HepG2 (cell line): ENCODE measurements around the gene IWS1. TPM values are rescaled to one million over a fixed set of nuclear protein-coding genes. Genes with fewer than 3 reads are reported as not detected.
A peak's percentile ranks its signal among the peaks of the same experiment; 100 is the strongest.

Source experiments
- ATAC-seq: fragments of 200-7000 bp; cut with Tn5 transposase; 3 replicates; pipeline ENCODE4 v1.9.1; 2020; ENCODE audit warnings: mild to moderate bottlenecking, moderate library complexity
- BruUV-seq: library from RNA; stranded (reverse); fragments of 400-500 nt; replicated peaks from 2 replicates; lab custom pipeline; 2021; lab: Mats Ljungman, UMichigan
- CTCF ChIA-PET: fragments of 300-600 bp; formaldehyde crosslinking; extraction: SDS; loops from one replicate; lab custom pipeline; 2021; ENCODE audit warnings: low total read pairs, inconsistent platforms, low intra/inter-chr PET ratio; lab: Yijun Ruan, JAX
- POLR2A ChIA-PET: fragments of 350-600 bp; sonication (Branson Sonifier 250); formaldehyde crosslinking; loops from one replicate; lab custom pipeline; 2020; ENCODE audit warnings: antibody characterized with exemption, inconsistent platforms; lab: Yijun Ruan, JAX
- DNase-seq: peaks from one replicate; pipeline ENCODE4 v3.0.0-alpha.2; 2015; ENCODE audit warnings: low spot score
- FAIRE-seq: peaks from 3 replicates; lab custom pipeline; 2011; peaks lifted over from hg19 to GRCh38; lab: Jason Lieb, UNC
- H2AFZ ChIP-seq: one replicate; pipeline ENCODE4 v1.6.1; 2011; ENCODE audit warnings: low read length, inconsistent platforms
- H3K27ac ChIP-seq: fragments of 300-600 bp; 3 replicates; pipeline ENCODE4 v1.8.0; 2011; ENCODE audit warnings: mixed run types, mild to moderate bottlenecking, mixed read lengths, low read length, inconsistent platforms; ENCODE audit not compliant: insufficient read depth; ENCODE audit errors: extremely low read length
- H3K27me3 ChIP-seq, 2 experiments: fragments of 200-600 bp in 1 of 2; 2 replicates in 1 of 2; 3 replicates in 1 of 2; pipeline versions ENCODE4 v1.6.0 to v1.8.0; 2011; ENCODE audit warnings: low read length in 2 of 2, mild to moderate bottlenecking in 2 of 2, moderate library complexity in 2 of 2, inconsistent platforms in 1 of 2; ENCODE audit not compliant: insufficient read depth in 2 of 2, control insufficient read depth in 1 of 2
- H3K36me3 ChIP-seq, 2 experiments: fragments of 200-600 bp in 1 of 2; replicated peaks in 1 of 2; 2 replicates in 1 of 2; 3 replicates in 1 of 2; pipeline versions ENCODE4 v1.5.1 to v1.8.0; 2011; ENCODE audit warnings: low read length in 2 of 2, inconsistent platforms in 1 of 2; ENCODE audit not compliant: insufficient read depth in 2 of 2, control insufficient read depth in 1 of 2
- H3K4me1 ChIP-seq: 2 replicates; pipeline ENCODE4 v1.5.1; 2012; ENCODE audit warnings: low read length, inconsistent platforms; ENCODE audit not compliant: insufficient read depth
- H3K4me2 ChIP-seq: 2 replicates; pipeline ENCODE4 v1.6.0; 2011; ENCODE audit warnings: low read depth, low read length, inconsistent platforms
- H3K4me3 ChIP-seq, 3 experiments: fragments of 200-600 bp in 1 of 3; sonication (generic), shearing (Covaris generic) in 1 of 3; replicated peaks in 1 of 3; 2 replicates each; pipeline ENCODE4 v1.5.1; 2011 to 2016; ENCODE audit warnings: low read length in 3 of 3, inconsistent platforms in 2 of 3, low read depth in 2 of 3, mild to moderate bottlenecking in 2 of 3, control low read depth in 1 of 3, mixed read lengths in 1 of 3; ENCODE audit not compliant: insufficient read depth in 1 of 3
- H3K79me2 ChIP-seq: one replicate; pipeline ENCODE4 v1.6.1; 2011; ENCODE audit warnings: low read length, inconsistent platforms; ENCODE audit not compliant: insufficient read depth
- H3K9ac ChIP-seq: 2 replicates; pipeline ENCODE4 v1.6.0; 2011; ENCODE audit warnings: mild to moderate bottlenecking, low read depth, low read length, inconsistent platforms; ENCODE audit not compliant: insufficient read depth
- H3K9me3 ChIP-seq: 2 replicates; pipeline ENCODE4 v1.5.1; 2012; ENCODE audit warnings: mild to moderate bottlenecking, low read length
- H4K20me1 ChIP-seq: 2 replicates; pipeline ENCODE4 v1.6.0; 2011; ENCODE audit warnings: inconsistent platforms, mild to moderate bottlenecking, low read length, moderate library complexity; ENCODE audit not compliant: insufficient read depth
- TARDBP ChIP-seq: sonication (generic); formaldehyde crosslinking; IDR thresholded peaks from 2 replicates; pipeline ENCODE4 v1.8.0; 2022; ENCODE audit warnings: mild to moderate bottlenecking, missing genetic modification reagents
- TOE1 ChIP-seq: sonication (generic); formaldehyde crosslinking; IDR thresholded peaks from 2 replicates; pipeline ENCODE4 v1.4.0; 2020; ENCODE audit warnings: mild to moderate bottlenecking, missing genetic modification reagents
- WGBS: methylation state at CpG from one replicate; pipeline ENCODE4 v1.1.6; 2017; ENCODE audit warnings: low lambda C conversion rate; 5-methylcytosine and 5-hydroxymethylcytosine counted together
- in situ Hi-C: cut with HindIII; loops from 2 replicates; pipeline ENCODE4 v1.10.0; 2017; ENCODE audit warnings: low pct_unique_long_range_greater_than_20kb; ENCODE audit not compliant: extremely low pct_ligation_motif_present
- intact Hi-C: fragments of 100-400 bp; cut with micrococcal nuclease; formaldehyde crosslinking; loops from one replicate; pipeline ENCODE4 v1.10.0; 2022; ENCODE audit not compliant: unreplicated experiment
- polyA plus RNA-seq, 8 experiments: library from polyadenylated mRNA; depleted of rRNA in 3 of 8; stranded (reverse) in 7 of 8; unstranded in 1 of 8; fragments of >200 nt; fragmentation: Illumina TruSeq in 4 of 8; extraction: Trizol in 4 of 8; gene quantifications; 2 replicates each; pipeline versions ENCODE4 v1.2.1 to v1.2.3, GENCODE V29; 2011 to 2016; ENCODE audit warnings: low read depth in 4 of 8, missing spikeins in 1 of 8, mixed read lengths in 1 of 8; ENCODE audit not compliant: insufficient read depth in 1 of 8
- total RNA-seq, 5 experiments: library from RNA; depleted of rRNA; stranded (reverse); fragments of >200 nt; fragmentation: Illumina TruSeq; extraction: Trizol; gene quantifications; 2 replicates each; pipeline ENCODE4 v1.2.3, GENCODE V29; 2016; ENCODE audit warnings: low read depth in 1 of 5
- TF ChIP-seq, protein P1 (sequence below): sonication (generic); formaldehyde crosslinking; IDR thresholded peaks from 2 replicates; pipeline ENCODE4 v1.5.0; 2020; ENCODE audit warnings: mild to moderate bottlenecking, missing genetic modification reagents, borderline replicate concordance

Gene IWS1
- total and polyA plus RNA-seq, 2 of the 13 experiments (the other 11 are each of a cell fraction or from before 2014, with no cell fraction given): 28.9 to 62.3 TPM

DNA sequence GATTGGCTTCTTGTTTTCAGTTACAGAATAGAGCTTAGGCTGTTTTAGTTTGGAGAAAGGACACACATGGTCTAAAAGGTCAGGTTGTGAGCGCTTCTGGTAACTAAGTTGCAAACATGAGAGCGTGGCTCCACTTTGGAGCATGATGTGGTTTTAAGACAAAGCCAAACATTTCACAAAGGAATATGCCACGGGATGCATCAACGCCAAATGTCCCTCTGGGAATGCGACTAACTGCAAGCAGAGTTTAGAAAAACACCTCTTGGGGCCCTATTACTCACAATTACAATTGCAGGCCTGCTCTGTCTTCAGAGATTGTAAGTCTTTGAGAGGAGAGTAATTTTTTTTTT, 34.6 kb upstream of the IWS1 start:
- POLR2A ChIA-PET: no interaction called here
- FAIRE-seq (peak; percentile 53), DNase-seq (no peak), ATAC-seq (no peak)
- no TSS peak for BruUV-seq
- H3K4me3 ChIP-seq: peak overlapping the region in 1 of 3 experiments; percentile 49; a peak in 2 of 6 replicates
- peaks cover 4 to 53% of the 10 kb centered on the region in 2 experiments; a peak in 4 of 5 replicates for H3K27me3 ChIP-seq
- H2AFZ ChIP-seq: no peak overlapping the region
- no peak overlapping the region for H3K27ac ChIP-seq
- H3K79me2 ChIP-seq: no peaks in the 10 kb centered on the region
- no peaks in the 10 kb centered on the region for H4K20me1 ChIP-seq
- H3K36me3 ChIP-seq: no peaks in the 10 kb centered on the region
- in situ Hi-C loops: no loop called here
- peaks cover 27% of the 10 kb centered on the region for H3K4me1 ChIP-seq
- H3K4me2 ChIP-seq: peak overlapping the region; percentile 69
- H3K9me3 ChIP-seq: no peaks in the 10 kb centered on the region
- CTCF ChIA-PET: no interaction called here
- intact Hi-C loops: loop anchor here (5.0 kb wide), 1 partner anchor 364 kb away; no protein-coding TSS in a partner anchor
- no peak for TF ChIP-seq TOE1 (CRISPR knock-in tag)
- 0 out of 2 replicates have a peak, but pooled peaks have one; percentile 15 for TF ChIP-seq TARDBP
- TF ChIP-seq, protein P1, sequence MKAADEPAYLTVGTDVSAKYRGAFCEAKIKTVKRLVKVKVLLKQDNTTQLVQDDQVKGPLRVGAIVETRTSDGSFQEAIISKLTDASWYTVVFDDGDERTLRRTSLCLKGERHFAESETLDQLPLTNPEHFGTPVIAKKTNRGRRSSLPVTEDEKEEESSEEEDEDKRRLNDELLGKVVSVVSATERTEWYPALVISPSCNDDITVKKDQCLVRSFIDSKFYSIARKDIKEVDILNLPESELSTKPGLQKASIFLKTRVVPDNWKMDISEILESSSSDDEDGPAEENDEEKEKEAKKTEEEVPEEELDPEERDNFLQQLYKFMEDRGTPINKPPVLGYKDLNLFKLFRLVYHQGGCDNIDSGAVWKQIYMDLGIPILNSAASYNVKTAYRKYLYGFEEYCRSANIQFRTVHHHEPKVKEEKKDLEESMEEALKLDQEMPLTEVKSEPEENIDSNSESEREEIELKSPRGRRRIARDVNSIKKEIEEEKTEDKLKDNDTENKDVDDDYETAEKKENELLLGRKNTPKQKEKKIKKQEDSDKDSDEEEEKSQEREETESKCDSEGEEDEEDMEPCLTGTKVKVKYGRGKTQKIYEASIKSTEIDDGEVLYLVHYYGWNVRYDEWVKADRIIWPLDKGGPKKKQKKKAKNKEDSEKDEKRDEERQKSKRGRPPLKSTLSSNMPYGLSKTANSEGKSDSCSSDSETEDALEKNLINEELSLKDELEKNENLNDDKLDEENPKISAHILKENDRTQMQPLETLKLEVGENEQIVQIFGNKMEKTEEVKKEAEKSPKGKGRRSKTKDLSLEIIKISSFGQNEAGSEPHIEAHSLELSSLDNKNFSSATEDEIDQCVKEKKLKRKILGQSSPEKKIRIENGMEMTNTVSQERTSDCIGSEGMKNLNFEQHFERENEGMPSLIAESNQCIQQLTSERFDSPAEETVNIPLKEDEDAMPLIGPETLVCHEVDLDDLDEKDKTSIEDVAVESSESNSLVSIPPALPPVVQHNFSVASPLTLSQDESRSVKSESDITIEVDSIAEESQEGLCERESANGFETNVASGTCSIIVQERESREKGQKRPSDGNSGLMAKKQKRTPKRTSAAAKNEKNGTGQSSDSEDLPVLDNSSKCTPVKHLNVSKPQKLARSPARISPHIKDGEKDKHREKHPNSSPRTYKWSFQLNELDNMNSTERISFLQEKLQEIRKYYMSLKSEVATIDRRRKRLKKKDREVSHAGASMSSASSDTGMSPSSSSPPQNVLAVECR (CRISPR knock-in tag): 0 out of 2 replicates have a peak, but pooled peaks have one; percentile 5
- WGBS: 34% methylated on average over 5 of the region's 5 CpGs
- H3K9ac ChIP-seq: no peak overlapping the region
